Heart left ventricle (tissue), 13 donors: ENCODE measurements around the gene UNC80.

Experiments
- POLR2A ChIP-seq, 2 donors: fragments of 450-650 bp; IDR thresholded peaks; one replicate each; pipeline ENCODE4 v1.6.1; 2017; ENCODE audit warnings: antibody characterized with exemption in 2 of 2, mild to moderate bottlenecking in 2 of 2, moderate library complexity in 2 of 2
- TF ChIP-seq, protein P1 (sequence below), 12 donors: fragments of 200-600 bp; sonication (generic) in 4 of 12; IDR thresholded peaks; one replicate each; pipeline versions ENCODE4 v1.5.0 to v1.8.0; 2018 to 2022; ENCODE audit warnings: antibody characterized with exemption in 12 of 12, mild to moderate bottlenecking in 5 of 12
- donor health status: ischemic (EF 13 %, LVEDD 7.1; RV severe dilation, severe dysfunction).
- donor health status: DM: no; HTN: yes; CAD: no.
- donor health status: DM: no; HTN: no; CAD: no.
- donor health status: ischemic (EF 25% LVEDD 6.9; RV normal size, moderate dysfunction).
- donor health status: ischemic (EF 25% LVEDD 5.7; RV mildly dilated, moderate dysfunction).
- donor health status: ischemic (EF 35%, LVEDD 5.7; RV mildly dilated, moderate dysfunction).
- donor health status: nonischemic (EF 11% LVEDD 7.7; RV severe dilation, severe dysfunction).
- donor health status: DM: yes; HTN: yes; CAD: no.
- donor health status: PGD.
- donor health status: ischemic (EF 29% LVEDD 5.4; RV normal size, mild dysfunction).
- donor health status: nonischemic (EF 23%, LVEDD 6.1; RV moderate dilation, normal function).

DNA sequence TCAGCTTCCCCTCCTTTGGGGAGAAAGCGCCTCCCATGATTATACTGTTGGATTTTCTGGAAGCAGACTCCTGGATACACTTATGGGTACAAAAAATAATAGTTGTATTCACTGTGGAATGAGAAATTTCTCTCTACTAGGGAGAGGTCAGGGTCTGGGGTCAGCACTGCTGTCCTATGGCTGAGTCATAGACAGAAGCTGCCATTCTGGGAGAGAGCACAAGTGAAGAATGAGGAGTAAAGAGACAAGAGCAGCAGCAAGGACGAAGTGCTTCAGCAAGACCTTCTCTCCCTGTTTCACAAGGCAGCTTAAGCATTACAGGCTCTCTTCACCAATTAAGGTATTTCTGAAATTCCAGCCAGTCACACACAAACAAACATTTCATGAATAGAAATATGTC is 10.1 kb upstream of the UNC80 start:
- TF ChIP-seq, protein P1, sequence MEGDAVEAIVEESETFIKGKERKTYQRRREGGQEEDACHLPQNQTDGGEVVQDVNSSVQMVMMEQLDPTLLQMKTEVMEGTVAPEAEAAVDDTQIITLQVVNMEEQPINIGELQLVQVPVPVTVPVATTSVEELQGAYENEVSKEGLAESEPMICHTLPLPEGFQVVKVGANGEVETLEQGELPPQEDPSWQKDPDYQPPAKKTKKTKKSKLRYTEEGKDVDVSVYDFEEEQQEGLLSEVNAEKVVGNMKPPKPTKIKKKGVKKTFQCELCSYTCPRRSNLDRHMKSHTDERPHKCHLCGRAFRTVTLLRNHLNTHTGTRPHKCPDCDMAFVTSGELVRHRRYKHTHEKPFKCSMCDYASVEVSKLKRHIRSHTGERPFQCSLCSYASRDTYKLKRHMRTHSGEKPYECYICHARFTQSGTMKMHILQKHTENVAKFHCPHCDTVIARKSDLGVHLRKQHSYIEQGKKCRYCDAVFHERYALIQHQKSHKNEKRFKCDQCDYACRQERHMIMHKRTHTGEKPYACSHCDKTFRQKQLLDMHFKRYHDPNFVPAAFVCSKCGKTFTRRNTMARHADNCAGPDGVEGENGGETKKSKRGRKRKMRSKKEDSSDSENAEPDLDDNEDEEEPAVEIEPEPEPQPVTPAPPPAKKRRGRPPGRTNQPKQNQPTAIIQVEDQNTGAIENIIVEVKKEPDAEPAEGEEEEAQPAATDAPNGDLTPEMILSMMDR (IDR thresholded peaks at IDR 0.05), result no peak
- no peak for TF ChIP-seq POLR2A (IDR thresholded peaks at IDR 0.05)
